Stimulated activated CD8-positive, alpha-beta memory T cell treated with anti-CD3 and anti-CD28 coated beads, Interleukin-7, amount 100 ng/mL, for 48 hours (primary cell): ENCODE data around the gene SLMAP.
"Not testable (repeated sequence)": the region's sequence is repeated elsewhere in the genome, so short reads cannot be mapped to it uniquely, and the experiment has no call there.

Source experiments
- DNase-seq, 2 donors: peaks; one replicate each; pipeline ENCODE4 v3.0.0-alpha.2; 2020; ENCODE audit warnings: low read depth in 1 of 2; ENCODE audit errors: extremely low read depth in 1 of 2

SLMAP gene

DNA sequence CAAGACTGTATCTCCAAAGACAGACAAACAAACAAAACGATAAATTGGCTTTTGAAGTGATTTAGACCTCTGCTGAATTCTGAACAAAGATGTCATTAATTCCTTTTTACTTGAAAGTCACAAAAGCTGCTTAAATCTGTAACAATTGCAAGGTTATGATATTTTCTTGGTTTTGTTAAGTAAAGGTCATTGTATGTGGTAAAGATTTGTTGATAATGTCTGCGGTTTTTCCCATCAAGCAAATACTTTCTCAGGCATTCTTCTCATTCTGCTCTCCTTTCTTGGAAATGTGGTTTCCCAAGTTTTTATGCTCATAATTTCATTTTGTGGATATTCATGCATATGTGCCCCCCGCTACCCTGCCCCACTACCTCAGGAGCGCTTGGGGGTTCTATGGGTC lies 116.5 kb downstream of the SLMAP start:
- DNase-seq, result no peak

DNA sequence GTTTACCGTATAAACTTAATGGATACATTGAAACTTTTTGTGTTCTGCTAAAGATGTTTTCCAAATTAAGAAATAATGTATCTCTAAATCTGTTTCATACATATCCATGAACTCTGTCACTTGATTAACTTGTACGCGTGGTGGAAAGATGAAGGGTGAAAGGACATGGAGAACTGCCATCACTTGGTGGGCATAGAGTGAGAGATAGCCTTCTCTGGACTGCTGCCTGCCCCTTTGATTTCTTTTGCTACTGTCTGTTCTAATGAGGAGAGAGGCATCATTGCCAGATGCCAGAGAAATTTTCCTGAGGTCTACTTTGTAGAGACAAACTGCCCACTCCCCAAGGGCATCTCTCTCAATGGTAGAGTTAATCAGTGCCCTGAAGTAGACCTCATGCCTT lies 120.5 kb downstream of the SLMAP start:
- no peak for DNase-seq

DNA sequence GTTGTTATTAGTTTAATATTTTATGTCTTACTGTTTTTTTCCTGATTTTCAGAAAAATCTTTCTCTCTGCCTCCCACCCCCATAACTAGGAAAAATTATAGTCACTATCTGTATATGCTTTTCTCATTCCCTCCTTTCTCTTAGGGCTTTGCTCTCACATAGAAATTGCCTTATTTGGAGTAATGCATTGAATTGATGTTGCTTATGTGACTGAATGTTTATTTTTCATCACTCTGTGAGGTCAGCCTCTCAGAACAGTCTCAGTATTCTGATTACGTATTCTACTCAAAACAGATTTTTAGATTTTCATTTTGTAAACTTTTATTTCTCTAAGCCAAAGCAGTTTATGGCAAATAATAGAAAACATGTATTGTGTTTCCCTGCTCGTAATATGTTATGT lies 121.0 kb downstream of the SLMAP start:
- no peak for DNase-seq

DNA sequence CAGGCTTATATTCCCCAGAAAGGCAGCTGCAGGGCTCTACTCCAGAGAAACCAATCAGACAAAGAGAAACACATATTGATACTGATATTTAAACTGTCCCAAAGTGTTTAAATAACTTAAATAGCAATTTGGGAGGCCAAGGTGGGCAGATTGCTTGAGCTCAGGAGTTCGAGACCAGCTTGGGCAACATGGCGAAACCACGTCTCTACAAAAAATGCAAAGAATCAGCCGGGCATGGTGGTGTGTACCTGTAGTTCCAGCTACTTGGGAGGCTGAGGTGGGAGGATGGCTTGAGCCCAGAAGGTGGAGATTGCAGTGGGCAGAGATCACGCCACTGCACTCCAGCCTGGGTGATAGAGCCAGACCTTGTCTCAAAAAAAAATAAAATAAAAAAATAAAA lies 128.3 kb downstream of the SLMAP start:
- not testable (repeated sequence) for DNase-seq

DNA sequence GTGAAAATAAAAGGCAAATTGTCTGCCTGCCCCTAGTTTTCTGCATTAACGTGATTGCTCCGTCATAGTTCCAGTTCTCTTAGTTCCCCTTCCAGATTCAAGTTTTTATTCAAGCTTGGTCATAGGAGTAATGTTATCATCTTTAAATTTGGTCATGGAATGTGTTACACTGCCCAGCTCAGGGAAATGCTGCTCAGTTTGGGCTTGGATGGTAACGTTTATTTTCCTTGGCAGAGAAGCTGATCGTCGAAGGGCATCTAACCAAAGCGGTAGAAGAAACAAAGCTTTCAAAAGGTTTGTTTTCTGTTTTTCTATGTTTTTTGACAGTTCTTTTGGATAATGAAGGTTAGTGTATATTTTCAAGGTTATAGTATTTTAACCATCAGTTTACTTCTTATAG lies 133.7 kb downstream of the SLMAP start:
- no peak for DNase-seq

DNA sequence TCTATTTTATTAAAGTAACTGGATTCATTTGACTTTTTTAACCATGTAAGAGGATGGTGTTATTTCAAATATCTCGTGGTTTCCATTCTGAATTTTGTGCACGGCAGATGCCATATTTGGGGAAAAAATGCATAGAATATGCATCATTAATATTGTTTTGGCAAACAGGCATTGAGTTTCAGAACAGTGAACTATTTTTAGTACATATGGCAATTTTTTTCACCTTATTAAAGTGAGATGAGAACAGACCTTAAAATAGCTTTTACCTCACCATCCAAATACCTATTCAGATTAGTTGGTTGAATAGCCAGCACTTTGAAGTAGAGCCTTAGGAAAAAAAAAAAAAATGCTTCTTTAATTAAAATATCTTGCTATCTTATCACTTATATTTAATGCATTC lies 134.8 kb downstream of the SLMAP start:
- no peak for DNase-seq

DNA sequence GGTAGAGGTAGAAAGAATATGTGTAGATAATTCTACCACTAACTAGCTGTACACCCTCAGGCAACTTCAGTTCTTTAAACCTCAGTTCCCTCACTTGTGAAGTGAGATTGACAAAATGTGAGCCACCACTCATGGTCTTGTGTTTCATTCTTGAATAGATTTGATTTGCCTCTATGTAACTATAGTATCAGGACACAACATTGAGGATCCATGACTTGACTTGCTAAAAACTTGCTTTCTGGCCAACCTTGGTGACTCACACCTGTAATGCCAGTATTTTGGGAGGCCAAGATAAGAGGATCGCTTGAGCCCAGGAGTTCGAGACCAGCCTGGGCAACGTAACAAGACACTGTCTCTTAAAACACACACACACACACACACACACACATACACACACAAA lies 136.3 kb downstream of the SLMAP start:
- DNase-seq, result no peak

DNA sequence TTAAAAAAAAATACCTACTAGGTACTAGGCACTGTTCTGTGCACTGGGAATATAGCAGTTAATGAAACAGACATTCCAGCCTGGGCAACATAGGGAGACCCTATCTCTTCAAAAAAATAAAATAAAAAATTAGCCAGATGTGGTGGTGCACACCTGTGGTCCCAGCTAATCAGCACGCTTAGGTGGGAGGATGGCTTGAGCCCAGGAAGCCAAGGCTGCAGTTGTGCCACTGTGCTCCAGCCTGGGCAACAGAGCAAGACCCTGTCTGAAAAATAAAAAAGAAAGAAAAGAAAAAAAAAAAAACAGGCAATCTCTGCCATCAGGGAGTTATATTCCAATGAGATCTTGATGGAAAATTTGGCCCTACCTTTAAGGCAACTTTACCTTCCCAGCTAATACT lies 137.0 kb downstream of the SLMAP start:
- DNase-seq, result no peak

DNA sequence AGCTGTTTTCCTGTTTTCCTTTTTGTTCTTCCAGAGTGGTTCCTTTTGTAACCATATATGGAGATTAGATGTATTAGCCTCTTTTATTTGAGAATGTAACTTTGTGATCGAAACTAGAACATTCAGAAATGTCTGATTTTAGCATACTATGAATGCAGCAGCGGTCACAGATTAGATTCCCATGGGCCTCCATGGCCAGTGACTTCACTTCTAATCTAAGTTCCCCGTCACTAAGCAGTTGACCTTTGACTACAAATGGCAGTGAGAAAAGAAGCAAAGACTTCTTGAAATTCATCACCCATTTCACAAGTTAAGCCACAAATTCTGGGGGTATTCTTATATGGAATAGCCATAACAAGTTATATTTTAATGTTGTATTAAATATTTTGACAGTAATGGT lies 137.6 kb downstream of the SLMAP start:
- DNase-seq, result no peak

DNA sequence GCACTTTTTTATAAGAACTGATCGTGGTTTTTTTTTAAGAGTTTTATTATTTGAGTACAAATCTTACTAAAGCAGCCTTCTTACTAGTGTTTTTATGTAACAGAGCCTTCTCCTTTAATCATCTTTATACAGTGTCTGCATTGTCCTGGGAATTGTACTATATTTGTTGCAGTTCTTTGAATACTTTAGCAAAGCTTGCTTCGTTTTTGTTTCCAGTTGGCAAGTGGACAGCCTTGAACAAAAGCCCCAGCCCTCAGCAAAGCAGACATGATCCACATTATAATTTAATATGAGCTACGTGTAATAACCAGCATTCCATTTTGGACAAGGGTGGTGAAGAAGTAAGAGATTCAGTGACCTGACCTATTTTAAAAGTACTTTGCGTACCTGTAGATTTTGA lies 139.9 kb downstream of the SLMAP start:
- no peak for DNase-seq

DNA sequence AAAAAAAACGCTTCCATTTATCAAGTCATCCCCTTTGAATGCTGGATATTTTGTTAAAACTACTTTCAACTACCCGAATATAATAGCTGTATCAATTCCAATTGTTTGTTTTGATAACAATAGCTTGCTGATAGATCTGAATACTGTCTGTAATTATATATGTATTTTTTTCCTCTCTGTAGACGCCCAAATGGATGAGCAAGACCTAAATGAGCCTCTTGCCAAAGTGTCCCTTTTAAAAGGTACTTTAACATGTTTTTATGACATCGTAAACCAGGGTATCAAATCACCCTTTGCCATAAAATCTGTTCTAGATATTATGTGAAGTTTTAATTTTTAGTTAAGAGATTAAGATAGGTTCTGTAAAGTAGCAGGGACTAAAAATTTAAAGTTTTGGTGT lies 140.6 kb downstream of the SLMAP start:
- DNase-seq, result no peak

DNA sequence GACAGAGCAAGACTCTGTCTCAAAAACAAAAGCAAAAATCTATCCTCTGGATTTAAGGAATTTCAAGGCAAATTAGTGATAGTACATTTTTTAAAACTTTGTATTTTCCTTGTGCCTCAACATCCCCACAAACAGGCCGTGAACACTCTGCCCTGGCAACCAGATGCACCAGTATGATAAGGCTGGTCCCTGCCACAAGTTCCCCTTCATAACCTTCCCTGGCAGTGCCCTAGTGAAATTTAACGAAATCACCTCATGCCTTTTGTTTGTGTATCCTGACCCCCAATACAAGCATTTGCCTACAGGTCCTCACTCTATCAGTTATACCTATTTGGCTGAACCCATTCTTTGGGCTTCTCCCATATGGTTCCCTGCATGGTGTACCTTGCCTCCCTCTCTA lies 144.7 kb downstream of the SLMAP start:
- DNase-seq, result no peak

DNA sequence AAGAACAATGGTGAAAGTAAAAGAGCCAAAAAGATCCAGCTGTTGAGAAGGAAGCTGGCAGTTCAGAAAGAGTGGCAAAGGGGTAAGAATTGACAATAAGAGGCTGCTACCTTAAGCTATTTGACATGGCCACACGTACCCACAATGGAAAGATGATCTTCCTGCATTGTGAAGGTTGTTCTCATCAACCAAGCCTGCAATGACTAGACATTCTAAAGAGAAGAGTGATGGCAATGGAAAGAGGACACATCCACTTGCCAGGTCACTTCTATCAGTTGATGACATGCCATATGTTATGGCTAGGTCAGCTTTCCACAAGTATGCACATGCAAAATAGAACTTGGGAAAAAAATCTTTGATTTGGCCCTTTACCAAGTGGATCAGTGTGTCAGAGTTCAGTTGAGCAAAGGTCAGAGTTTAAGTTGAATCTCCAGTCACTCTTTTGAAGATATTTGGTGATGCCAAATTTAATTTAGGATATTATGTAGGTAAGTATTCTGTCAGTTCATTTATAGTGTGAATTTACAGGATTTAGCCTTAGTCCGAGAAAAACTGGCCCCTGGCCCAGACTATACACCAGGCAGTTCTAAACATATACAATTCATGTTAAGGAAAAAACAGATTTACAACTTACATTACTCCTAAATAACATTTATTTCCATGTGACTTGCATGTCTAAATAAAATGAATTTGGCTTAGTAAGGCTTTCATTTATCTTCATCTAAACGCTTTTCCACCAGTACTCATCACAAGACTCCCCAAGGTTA lies 147.2 kb downstream of the SLMAP start:
- DNase-seq, result no peak

DNA sequence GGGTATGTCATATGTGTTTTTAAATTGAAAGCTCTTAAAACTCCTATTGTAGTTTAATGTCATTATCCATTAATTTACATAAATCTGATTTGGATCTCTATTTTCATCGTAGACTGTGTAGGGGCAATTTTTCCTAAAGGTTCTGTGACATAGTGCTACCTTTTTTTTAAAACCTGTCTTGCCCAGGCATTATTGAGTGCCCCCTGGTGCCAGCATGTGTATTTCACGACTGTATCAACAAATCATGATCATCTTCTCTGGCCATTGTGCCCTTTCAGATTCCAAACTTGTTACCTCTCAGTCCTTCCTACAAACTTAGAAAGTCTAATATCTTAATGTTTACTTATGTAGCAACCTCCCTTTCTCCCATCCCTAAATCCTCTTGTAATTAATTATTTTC lies 154.9 kb downstream of the SLMAP start:
- peak in 1 of 2 donors; percentile 1 for DNase-seq

DNA sequence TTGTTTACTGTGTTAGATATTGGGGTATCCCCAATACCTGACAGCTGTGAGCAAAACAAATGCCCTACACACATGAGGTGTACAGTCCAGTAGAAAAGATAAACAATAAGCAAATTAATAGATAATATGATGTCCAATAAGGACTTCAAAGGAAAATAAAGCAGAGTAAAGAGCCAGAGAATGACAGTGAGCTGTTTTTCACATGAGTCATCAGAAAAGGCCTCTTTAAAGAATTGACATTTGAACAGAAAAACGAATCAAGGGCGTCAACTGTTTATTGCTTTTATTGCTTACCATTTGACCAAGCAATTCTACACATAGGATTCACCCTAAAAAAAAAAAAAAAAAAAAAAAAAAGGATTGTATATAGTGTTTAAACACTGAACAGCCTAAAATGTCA lies 155.5 kb downstream of the SLMAP start:
- DNase-seq, result no peak

DNA sequence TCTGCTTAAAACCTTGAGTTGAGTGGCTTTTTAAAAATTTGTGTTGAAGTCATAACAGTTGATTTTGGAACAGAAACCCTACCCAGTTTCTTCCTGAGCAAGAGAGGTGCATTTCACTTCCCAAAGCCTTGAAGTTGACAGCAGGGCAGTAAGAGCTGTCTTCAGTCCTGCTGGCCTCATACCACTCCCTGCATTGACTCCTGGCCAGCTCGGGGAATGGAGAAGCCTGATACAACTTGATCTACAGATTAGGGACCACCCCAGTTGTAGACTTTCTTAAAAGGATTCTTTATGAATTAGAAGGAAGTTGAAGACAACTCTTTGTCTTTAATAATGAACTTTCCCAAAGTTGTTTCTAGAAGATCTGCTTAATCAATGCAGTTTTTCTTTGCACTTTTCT lies 161.5 kb downstream of the SLMAP start:
- DNase-seq, result no peak

DNA sequence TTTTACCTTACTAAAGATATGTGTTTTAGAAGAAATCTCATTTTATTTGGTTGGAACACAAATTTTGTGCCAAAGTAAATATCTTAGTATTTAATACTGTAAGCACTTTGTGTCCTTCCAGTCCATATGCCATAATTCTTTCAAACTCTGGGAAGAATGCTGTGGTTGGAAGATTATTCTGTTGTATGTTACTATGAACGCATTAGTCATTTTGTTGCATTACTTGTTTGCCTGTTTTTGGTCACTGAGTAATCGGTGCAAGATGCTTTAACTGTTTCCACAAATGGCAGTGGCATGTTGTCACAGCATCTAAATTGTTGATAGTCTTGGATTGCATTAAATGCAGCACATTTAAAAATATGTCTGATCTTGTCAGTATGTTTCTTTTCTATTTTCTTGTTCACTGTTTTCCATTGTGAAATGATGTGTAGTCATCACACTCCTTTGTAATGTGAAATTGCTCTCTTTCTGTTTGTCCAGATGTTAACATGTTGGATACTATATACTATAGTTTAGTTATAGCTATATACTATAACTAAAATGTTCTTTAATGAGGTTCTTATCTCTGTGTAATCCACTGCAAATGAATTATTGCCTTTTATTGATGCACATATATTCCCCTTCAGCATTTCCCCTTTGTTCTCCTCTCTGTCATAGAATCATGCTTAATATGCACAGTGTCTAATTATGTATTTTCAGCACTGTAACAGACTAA lies 162.2 kb downstream of the SLMAP start:
- no peak for DNase-seq

DNA sequence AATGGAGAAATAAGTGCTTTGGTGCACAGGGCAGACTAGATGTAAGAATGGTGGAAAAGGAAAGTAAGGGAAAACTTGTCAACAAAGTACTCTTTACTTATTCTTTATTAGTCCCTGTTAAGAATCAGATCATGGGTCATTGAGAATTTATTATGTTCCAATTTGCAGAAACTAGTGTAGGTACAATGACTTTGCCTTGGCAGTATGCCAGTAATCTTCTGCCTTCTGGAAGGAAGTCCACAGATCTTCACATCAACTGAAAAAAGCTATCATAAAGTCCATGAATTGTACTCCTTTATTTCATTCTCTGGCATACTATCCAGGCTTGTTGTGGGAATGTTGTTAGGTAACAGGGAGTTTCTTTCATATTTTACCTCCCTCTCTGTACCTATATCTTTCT lies 163.9 kb downstream of the SLMAP start:
- DNase-seq, result no peak

DNA sequence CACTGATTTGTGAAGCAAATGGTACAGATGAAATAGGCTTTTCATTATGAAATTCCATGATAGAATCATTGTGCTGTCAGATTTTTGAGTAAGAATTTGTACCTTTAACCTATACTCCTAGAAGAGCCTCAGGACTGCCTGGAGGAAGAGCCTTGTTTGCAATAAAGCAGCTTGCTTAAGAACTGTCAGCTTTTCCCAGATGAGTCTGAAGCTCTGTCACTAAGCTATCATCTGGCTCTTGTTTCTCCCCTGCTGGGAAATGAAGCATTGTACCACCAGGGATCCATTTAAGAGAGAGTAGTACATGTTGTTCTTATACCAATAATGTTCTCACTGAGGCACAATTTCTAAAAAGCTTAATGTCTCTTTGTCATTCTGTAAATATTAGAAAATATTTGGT lies 167.0 kb downstream of the SLMAP start:
- no peak for DNase-seq

DNA sequence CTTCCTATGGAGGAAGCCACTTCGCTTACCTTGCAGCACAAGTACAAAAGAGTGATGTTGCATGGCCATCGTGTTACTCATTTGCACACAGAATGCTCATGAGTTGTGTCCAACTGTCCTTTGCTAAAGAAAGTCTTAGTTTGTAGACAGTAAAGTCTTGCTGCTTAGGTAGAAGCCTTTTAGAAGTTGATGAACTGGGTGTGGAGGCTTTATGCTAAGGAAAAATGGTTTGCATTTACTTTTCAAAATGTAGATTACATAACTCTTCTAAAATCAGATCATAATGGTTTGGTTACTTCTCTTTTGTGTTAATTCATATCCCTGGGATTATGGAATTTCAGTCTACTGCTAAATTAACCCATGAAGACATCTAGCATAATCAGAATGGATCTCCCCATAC lies 167.6 kb downstream of the SLMAP start:
- no peak for DNase-seq

DNA sequence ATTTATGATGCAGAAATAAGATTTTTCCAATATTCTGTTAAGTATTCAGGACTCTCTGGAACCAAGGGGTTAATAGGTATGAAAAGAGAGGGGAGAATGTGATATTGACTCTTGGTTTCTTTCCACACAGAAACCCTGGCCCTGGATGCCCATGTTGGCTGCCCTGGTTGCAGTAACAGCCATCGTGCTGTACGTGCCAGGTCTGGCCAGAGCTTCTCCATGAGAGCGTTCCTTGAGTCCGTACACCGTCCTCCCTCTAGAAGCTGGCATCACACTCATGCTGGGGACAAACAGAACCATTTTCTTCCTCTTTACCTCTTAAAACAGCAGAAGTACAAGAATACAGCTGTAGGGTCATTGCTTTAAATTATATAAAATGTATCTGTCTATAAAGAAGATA lies 171.1 kb downstream of the SLMAP start:
- DNase-seq, result no peak

DNA sequence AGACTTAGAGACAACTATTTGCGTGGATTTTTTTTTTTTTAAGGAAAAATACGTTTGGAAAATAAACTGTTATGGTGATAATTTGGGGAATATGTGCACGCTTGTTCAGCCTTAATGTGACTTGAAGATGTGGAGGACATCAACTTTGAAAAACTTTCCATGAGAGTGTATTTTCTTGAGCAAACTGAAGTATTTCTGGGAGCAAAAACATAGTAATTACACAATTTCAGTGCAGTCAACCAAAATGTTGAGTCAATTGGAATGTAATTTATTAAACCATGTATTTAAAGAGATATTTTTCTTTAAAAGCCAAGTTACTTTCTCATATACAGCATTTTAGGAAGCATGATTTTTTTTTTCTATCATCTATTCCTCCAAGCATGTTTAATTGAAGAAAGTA lies 171.8 kb downstream of the SLMAP start:
- DNase-seq, result no peak

DNA sequence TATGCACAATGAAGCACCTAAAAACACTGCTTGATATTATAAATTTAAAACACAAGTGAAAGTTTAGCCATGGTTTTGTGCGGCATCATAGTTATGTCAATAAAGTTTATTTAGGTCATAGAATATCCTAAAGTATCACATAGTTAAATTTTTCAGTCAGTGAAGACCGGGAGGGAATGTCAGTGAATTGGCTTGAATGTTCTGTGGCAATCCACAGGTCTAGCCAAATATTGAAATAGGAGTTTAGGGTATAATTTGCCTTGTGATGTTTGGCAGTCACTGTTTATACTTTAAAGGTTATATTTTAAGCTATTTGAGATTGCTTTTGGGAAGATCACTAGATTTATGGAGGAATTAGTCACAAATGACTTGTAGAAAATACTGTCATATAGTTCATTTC lies 172.4 kb downstream of the SLMAP start:
- no peak for DNase-seq
